Body of pancreas (tissue), 4 donors: ENCODE measurements around the gene FAM162A. TPM values are rescaled to one million over a fixed set of nuclear protein-coding genes. Genes with fewer than 3 reads are reported as not detected.

Source experiments
- ATAC-seq: fragments of 150-250 bp; one replicate; pipeline ENCODE4 v1.9.1; 2016
- DNase-seq, 4 donors: peaks; one replicate each; pipeline ENCODE4 v3.0.0-alpha.2; 2019
- H3K27ac ChIP-seq, 4 donors: fragments of 200-600 bp; sonication (generic); 1 replicate in 3 of 4; 2 replicates in 1 of 4; pipeline versions ENCODE4 v1.5.1 to v1.6.1; 2016 to 2019; ENCODE audit warnings: mild to moderate bottlenecking in 1 of 4, mixed read lengths in 1 of 4, moderate library complexity in 1 of 4
- H3K27me3 ChIP-seq, 2 donors: fragments of 200-600 bp; sonication (generic); one replicate each; pipeline ENCODE4 v1.6.0; 2016; ENCODE audit warnings: mild to moderate bottlenecking in 1 of 2
- H3K36me3 ChIP-seq, 2 donors: fragments of 200-600 bp; sonication (generic); replicated peaks in 1 of 2; 2 replicates each; pipeline ENCODE4 v1.5.1; 2016; ENCODE audit warnings: low read depth in 2 of 2; ENCODE audit not compliant: insufficient read depth in 1 of 2
- H3K4me1 ChIP-seq: fragments of 200-600 bp; sonication (generic); one replicate; pipeline ENCODE4 v1.6.0; 2016
- H3K4me3 ChIP-seq, 2 donors: fragments of 200-600 bp; sonication (generic); 1 replicate in 1 of 2; 2 replicates in 1 of 2; pipeline ENCODE4 v1.5.1; 2016 to 2019
- H3K9me3 ChIP-seq, 3 donors: fragments of 200-600 bp; sonication (generic); 1 replicate in 2 of 3; 2 replicates in 1 of 3; pipeline ENCODE4 v1.5.1; 2016
- CTCF ChIP-seq, 7 experiments: fragments of 450-650 bp in 4 of 7; fragments of 200-600 bp in 3 of 7; sonication (generic) in 3 of 7; IDR thresholded peaks; one replicate each; pipeline ENCODE4 v1.5.1; 2016 to 2019; ENCODE audit warnings: antibody characterized with exemption in 7 of 7
- POLR2A ChIP-seq, 3 donors: fragments of 450-650 bp; IDR thresholded peaks; one replicate each; pipeline ENCODE4 v1.6.1; 2016; ENCODE audit warnings: antibody characterized with exemption in 3 of 3, mild to moderate bottlenecking in 2 of 3
- WGBS, 2 donors: methylation state at CpG; one replicate each; pipeline ENCODE4 v1.1.5; 2017; 5-methylcytosine and 5-hydroxymethylcytosine counted together
- intact Hi-C: fragments of 100-400 bp; cut with DNase I; formaldehyde crosslinking; loops from one replicate; pipeline ENCODE4 v1.15.1; 2023
- total RNA-seq, 2 donors: library from RNA; depleted of rRNA; stranded (reverse); fragments of >200 nt; gene quantifications; one replicate each; pipeline ENCODE4 v1.1.0, GENCODE V29; 2016

FAM162A gene
- total RNA-seq, 2 donors from 2014 or later: 8.6 to 24.1 TPM

GRCh38 chr3:122396511-122396910 lies 12.5 kb downstream of the FAM162A start:
- Histone ChIP-seq H3K4me1 (peaks cover 40% of the 10 kb centered on the region), H3K4me3 (no peak overlapping the region), H3K36me3 (no peaks in the 10 kb centered on the region), H3K27me3 (no peaks in the 10 kb centered on the region), H3K27ac (no peak overlapping the region), H3K9me3 (no peaks in the 10 kb centered on the region)
- DNase-seq (no peak), ATAC-seq (no peak)
- TF ChIP-seq POLR2A (IDR thresholded peaks at IDR 0.05) (no peak), CTCF (IDR thresholded peaks at IDR 0.05) (no peak)
- intact Hi-C loops: no loop called here

DNA sequence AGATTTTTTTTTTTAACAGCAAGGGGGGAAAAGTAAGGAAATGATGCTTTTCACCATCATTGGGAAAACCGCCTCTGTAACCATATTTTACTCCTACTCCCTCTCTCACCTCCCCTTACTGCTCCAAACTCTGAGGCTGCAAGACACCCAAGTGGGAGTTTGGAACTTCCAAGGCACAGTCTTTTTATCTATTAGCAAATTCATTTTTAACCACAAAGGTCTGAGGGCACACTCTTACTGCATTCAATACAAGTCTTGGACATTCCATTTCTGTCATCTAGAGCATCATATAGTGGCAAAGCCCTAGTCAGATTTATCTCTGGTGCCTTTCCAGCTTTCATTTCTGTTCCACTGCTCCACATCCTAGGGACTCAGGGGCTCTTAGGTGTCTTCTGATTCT lies 13.2 kb downstream of the FAM162A start:
- no peaks in the 10 kb centered on the region for H3K27me3 ChIP-seq
- no peak overlapping the region for H3K27ac ChIP-seq
- 94 to 100% methylated on average over 1 of the region's 1 CpG for WGBS, 2 donors
- intact Hi-C loops: no loop called here
- no peaks in the 10 kb centered on the region for H3K9me3 ChIP-seq
- H3K4me1 ChIP-seq: peaks cover 33% of the 10 kb centered on the region
- TF ChIP-seq CTCF (IDR thresholded peaks at IDR 0.05): no peak
- no peak for TF ChIP-seq POLR2A (IDR thresholded peaks at IDR 0.05)
- ATAC-seq: no peak
- no peaks in the 10 kb centered on the region for H3K36me3 ChIP-seq
- H3K4me3 ChIP-seq: no peak overlapping the region
- no peak for DNase-seq

- DNase-seq (no peak), ATAC-seq (no peak)
- intact Hi-C loops: no loop called here
- Histone ChIP-seq H3K27me3 (no peaks in the 10 kb centered on the region), H3K27ac (no peak overlapping the region), H3K4me1 (peaks cover 20% of the 10 kb centered on the region), H3K36me3 (peaks cover 0 to under 1% of the 10 kb centered on the region in 2 donors), H3K4me3 (no peak overlapping the region), H3K9me3 (no peaks in the 10 kb centered on the region)
- TF ChIP-seq POLR2A (IDR thresholded peaks at IDR 0.05) (no peak), CTCF (IDR thresholded peaks at IDR 0.05) (no peak)
- 89 to 96% methylated on average over 2 of the region's 2 CpGs for WGBS, 2 donors
Measured at GRCh38 chr3:122398920-122399319, 14.9 kb downstream of the FAM162A start.

GRCh38 chr3:122403489-122403888 lies 19.5 kb downstream of the FAM162A start:
- intact Hi-C loops: no loop called here
- Histone ChIP-seq H3K4me3 (no peak overlapping the region), H3K36me3 (peaks cover 2 to 8% of the 10 kb centered on the region in 2 donors), H3K9me3 (no peaks in the 10 kb centered on the region), H3K4me1 (peaks cover 8% of the 10 kb centered on the region), H3K27ac (no peak overlapping the region), H3K27me3 (no peaks in the 10 kb centered on the region)
- no peak for ATAC-seq
- TF ChIP-seq CTCF (IDR thresholded peaks at IDR 0.05) (no peak), POLR2A (IDR thresholded peaks at IDR 0.05) (no peak)
- 74 to 76% methylated on average over 6 of the region's 6 CpGs for WGBS, 2 donors
- no peak for DNase-seq

- H3K36me3 ChIP-seq: peaks cover 2 to 8% of the 10 kb centered on the region in 2 donors
- TF ChIP-seq POLR2A (IDR thresholded peaks at IDR 0.05): no peak
- TF ChIP-seq CTCF (IDR thresholded peaks at IDR 0.05): no peak
- ATAC-seq (no peak), DNase-seq (no peak)
- no peaks in the 10 kb centered on the region for H3K9me3 ChIP-seq
- H3K4me3 ChIP-seq: no peak overlapping the region
- WGBS, 2 donors: 70 to 88% methylated on average over 1 to 3 of the region's 3 CpGs
- intact Hi-C loops: no loop called here
- H3K27me3 ChIP-seq: no peaks in the 10 kb centered on the region
- peaks cover 8% of the 10 kb centered on the region for H3K4me1 ChIP-seq
- peak overlapping the region in 1 of 4 donors; percentile 0 for H3K27ac ChIP-seq
Measured at GRCh38 chr3:122405015-122405414, 21.0 kb downstream of the FAM162A start.
